ENCODE data around the gene LTC4S.

DNA sequence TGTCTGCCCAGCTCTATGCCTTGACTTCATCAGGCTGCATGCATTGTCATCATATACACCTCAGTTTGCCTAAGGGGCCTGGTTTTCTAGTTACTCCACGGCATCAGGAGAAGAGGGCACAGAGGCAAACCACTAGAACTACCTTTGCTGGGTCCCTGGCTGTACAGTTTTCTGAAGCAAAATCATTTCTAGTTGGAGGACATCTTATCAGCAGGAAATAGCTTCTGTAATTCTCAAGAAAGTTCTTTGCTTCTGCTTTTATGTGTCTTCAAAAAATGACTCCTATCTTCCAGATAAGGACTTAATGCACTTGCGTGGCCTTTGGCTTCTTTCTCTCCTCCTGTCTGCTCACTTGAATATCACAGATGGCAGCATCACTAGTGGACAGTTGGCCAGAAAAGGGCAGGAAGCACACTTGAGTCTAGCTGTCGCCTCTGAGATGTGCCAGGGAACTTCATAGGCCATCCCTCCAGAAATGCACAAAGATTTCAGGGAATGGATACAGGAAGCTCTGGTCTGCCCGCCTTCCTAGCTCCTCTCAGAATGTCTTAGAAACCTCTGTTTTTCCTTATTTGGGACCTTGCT is 22.4 kb upstream of the LTC4S start:
- TF ChIP-seq, protein P1, sequence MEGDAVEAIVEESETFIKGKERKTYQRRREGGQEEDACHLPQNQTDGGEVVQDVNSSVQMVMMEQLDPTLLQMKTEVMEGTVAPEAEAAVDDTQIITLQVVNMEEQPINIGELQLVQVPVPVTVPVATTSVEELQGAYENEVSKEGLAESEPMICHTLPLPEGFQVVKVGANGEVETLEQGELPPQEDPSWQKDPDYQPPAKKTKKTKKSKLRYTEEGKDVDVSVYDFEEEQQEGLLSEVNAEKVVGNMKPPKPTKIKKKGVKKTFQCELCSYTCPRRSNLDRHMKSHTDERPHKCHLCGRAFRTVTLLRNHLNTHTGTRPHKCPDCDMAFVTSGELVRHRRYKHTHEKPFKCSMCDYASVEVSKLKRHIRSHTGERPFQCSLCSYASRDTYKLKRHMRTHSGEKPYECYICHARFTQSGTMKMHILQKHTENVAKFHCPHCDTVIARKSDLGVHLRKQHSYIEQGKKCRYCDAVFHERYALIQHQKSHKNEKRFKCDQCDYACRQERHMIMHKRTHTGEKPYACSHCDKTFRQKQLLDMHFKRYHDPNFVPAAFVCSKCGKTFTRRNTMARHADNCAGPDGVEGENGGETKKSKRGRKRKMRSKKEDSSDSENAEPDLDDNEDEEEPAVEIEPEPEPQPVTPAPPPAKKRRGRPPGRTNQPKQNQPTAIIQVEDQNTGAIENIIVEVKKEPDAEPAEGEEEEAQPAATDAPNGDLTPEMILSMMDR (IDR thresholded peaks at IDR 0.05; ENCODE audit: poor library complexity), result no peak
- TF ChIP-seq EZH2 (IDR thresholded peaks at IDR 0.05; ENCODE audit: borderline replicate concordance), result no peak
- TF ChIP-seq EZH2phosphoT487 (IDR thresholded peaks at IDR 0.05; ENCODE audit: low read depth, severe bottlenecking, unreplicated experiment), result no peak

All from hepatocyte (in vitro differentiated cells).